HEK293 (cell line): ENCODE measurements around the gene YPEL1.

Experiments used
- ZNF488 ChIP-seq: fragments of 450-650 bp; formaldehyde crosslinking; IDR thresholded peaks from 2 replicates; pipeline ENCODE4 v1.5.1; 2016; ENCODE audit warnings: missing biosample characterization, missing genetic modification characterization
- ZNF521 ChIP-seq: fragments of 450-650 bp; formaldehyde crosslinking; IDR thresholded peaks from 2 replicates; pipeline ENCODE4 v1.5.1; 2017; ENCODE audit warnings: missing biosample characterization, mild to moderate bottlenecking, missing genetic modification characterization
- ZNF777 ChIP-seq: fragments of 450-650 bp; formaldehyde crosslinking; IDR thresholded peaks from 2 replicates; pipeline ENCODE4 v1.5.1; 2017; ENCODE audit warnings: missing biosample characterization, missing genetic modification characterization, borderline replicate concordance
- TF ChIP-seq, protein P1 (sequence below): fragments of 450-650 bp; formaldehyde crosslinking; IDR thresholded peaks from 2 replicates; pipeline ENCODE4 v1.5.1; 2016; ENCODE audit warnings: missing biosample characterization, missing genetic modification characterization

DNA sequence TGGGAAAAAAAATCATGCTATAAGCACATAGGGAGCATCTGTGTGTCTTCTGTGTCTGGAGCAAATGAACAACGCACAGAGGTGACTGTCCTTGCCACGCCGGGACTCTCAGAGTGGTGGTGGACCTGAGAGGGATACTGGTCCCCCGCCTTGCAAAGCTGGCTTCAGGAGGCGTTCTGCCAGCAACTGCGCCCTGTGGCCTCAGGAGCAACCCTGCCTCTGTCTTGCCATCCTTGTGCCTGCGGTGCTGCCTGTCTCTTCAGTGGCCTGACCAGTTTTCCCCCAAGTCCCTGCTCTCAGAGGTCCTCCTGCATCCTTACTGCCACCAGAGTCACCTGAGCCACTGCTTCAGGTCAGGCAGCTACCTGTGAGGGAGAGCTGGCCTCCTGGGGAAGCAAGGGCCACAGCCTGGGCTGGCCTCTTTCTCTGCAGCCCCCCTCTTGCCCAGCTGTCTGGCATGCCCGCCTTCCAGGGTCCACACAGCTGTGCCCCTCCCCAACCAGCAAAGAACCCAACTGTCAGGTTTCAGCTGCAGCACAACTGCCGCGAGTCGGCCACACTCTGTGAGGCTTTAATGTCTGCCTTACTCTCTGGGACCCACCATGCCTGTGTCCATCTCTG is 30.4 kb upstream of the YPEL1 start:
- TF ChIP-seq, protein P1, sequence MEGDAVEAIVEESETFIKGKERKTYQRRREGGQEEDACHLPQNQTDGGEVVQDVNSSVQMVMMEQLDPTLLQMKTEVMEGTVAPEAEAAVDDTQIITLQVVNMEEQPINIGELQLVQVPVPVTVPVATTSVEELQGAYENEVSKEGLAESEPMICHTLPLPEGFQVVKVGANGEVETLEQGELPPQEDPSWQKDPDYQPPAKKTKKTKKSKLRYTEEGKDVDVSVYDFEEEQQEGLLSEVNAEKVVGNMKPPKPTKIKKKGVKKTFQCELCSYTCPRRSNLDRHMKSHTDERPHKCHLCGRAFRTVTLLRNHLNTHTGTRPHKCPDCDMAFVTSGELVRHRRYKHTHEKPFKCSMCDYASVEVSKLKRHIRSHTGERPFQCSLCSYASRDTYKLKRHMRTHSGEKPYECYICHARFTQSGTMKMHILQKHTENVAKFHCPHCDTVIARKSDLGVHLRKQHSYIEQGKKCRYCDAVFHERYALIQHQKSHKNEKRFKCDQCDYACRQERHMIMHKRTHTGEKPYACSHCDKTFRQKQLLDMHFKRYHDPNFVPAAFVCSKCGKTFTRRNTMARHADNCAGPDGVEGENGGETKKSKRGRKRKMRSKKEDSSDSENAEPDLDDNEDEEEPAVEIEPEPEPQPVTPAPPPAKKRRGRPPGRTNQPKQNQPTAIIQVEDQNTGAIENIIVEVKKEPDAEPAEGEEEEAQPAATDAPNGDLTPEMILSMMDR (tag by site-specific recombination) = no peak
- TF ChIP-seq ZNF521 (tag by site-specific recombination) = no peak
- no peak for TF ChIP-seq ZNF488 (tag by site-specific recombination)
- no peak for TF ChIP-seq ZNF777 (tag by site-specific recombination)
